AG09319 (cell line): ENCODE results near the gene MATN4.
A peak's percentile ranks its signal among the peaks of the same experiment; 100 is the strongest.

Experiments used
- DNase-seq: peaks from one replicate; pipeline ENCODE4 v3.0.0-alpha.2; 2010; ENCODE audit warnings: low read depth; ENCODE audit errors: extremely low read depth
- TF ChIP-seq, protein P1 (sequence below): IDR thresholded peaks from 2 replicates; pipeline ENCODE4 v1.5.1; 2011; ENCODE audit warnings: low read depth, mild to moderate bottlenecking, inconsistent platforms, low read length, moderate library complexity

MATN4 gene

DNA sequence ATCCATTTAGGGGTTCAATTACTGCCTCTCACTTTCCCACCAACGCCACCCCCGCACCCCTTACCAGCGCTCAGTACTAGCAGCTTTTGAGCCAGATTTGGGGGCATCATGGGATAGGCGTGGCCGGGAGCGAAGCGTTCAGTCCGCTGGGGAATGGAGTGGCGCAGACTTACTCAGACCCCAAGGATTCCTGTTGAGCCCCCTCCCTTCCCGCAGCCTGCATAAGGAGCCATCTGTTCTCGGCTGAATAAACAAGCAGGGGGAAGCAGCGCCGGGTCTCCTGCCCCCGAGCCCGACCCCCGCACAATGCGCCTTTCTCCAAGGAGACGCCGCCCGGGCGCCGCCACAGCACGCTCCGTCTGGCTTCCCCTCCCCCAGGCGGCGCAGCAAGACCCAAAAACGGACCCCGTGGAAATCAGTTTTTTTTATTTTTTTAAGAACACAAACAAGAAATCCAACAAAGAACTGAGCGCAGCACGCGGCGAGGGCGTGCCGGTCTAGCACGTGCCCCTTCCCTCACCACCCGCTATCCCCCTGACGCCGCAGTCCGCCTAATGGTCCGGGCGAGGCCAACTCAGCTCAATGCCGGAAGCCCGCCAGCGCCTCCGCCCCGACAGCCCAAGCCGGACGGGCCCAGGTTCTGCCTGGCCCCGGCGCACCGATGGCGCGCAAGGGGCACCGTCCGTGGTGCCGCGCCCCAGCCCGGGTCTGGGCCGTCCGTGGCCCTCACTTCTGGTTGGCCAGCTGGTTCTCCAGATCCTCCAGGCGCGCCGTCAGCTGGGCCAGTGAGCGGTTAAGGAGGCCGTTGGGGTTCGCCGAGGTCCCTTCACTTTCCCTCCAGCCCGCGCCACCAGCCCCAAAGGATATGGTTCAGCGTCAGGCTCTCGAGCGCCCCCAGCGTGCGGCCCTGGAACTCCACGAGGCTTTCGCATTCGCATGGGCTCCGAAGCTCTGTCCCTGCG is 14.8 kb downstream of the MATN4 start:
- DNase-seq: peak; percentile 20

DNA sequence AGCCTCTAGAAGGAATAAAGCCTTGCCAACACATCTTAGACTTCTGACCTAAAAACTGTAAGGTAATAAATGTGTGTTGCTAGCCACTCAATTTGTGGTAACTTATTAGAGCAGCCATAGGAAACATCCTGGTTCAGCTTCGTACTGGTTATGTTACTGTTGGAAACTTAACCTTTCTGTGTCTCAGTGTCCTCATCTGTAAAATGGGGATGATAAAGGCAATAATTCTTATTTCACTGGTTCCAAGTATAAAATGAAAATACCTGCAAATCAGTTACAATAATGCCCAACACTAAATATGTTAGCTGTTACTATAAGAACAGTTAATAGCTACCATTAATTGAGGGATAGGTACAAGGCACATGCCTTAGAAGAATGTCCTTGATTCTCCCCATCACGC is 15.8 kb downstream of the MATN4 start:
- TF ChIP-seq, protein P1, sequence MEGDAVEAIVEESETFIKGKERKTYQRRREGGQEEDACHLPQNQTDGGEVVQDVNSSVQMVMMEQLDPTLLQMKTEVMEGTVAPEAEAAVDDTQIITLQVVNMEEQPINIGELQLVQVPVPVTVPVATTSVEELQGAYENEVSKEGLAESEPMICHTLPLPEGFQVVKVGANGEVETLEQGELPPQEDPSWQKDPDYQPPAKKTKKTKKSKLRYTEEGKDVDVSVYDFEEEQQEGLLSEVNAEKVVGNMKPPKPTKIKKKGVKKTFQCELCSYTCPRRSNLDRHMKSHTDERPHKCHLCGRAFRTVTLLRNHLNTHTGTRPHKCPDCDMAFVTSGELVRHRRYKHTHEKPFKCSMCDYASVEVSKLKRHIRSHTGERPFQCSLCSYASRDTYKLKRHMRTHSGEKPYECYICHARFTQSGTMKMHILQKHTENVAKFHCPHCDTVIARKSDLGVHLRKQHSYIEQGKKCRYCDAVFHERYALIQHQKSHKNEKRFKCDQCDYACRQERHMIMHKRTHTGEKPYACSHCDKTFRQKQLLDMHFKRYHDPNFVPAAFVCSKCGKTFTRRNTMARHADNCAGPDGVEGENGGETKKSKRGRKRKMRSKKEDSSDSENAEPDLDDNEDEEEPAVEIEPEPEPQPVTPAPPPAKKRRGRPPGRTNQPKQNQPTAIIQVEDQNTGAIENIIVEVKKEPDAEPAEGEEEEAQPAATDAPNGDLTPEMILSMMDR: no peak
- no peak for DNase-seq

More for the DNA sequence above, 14.8 kb downstream of the MATN4 start:
- TF ChIP-seq, protein P1: peak; percentile 96

DNA sequence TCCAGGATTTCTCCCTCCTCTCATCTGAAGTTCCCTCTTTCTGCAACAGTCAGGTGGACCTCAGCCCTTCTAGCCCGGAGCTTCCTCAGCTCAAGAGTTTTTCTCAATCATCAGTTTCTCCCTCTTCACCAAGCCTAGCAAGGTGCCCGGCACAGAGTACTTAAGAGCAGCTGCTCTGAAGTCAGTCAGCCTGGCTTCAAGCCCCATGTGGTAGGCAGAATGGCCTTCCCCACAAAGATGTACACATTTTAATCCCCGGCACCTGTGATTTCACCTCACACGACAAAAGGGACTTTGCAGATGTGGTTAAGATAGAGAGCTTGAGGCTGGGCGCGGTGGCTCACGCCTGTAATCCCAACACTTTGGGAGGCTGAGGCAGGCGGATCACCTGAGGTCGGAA is 16.6 kb downstream of the MATN4 start:
- TF ChIP-seq, protein P1: no peak
- no peak for DNase-seq

DNA sequence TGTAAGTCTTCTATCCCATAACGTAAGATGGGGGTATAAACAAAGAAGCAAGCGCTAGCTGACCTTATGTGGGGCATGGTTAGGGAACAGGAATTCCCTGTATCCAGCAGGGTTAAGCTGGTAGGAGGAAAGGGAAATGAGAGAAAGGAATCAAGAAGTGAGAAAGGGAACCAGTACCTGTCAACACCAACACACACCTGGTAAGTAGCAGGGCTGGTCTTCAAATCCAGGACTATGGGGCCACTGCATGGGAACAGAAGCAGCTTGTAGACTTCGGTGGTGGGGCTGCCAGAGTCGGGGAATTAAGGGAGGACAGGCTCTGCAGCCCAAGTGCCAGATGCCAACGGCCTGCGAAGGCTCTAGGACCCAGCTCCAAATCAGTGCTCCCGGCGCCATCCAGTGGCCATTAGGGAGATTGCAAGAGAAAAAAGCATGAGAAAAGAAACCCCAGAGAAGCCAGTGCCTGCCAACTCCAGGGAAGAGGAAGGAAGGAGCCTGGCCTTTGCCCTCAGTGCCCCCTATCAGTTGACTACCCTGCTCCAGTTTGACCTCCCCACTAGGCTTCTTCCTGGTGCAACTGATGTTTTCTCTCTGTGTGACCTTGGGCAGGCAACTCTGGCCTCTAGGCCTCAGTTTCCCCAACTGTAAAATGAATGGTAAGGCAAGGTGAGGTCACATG is 17.3 kb downstream of the MATN4 start:
- TF ChIP-seq, protein P1: peak; percentile 92
- DNase-seq: peak; percentile 32

DNA sequence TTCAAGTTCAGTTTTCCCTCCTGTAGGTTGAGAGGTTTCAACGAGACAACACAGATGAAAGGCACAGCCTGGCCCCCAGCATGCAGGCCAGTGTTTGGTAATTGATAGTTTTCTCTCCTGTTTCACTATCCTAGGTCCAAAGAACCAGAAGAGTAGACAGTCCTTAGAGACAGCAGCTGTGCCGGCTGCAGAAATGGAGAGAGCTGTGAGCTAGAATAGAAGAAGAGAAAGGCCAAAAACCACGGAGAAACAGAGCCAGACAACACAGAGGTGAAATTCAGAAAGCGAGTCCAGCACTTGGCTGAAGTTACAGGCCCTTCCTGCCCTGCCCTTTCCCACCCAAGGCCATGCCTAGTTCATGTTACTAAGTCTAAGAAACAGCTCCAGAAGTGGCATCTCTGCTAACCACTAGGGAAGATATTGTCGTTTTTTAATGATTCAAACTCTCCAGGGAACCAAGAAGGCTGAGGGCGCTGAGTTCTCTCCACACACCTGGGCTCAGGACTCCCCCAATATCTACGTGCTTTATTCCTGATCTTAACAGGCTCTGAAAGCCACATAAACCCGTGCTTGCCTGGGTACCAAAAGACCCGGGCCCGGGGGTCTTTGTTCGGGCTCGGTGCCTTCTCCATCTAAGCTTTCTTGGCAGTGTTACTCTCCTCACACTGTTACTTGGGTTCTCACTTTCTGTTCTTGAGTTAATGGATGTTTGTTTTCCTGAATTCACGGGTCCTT is 18.0 kb downstream of the MATN4 start:
- TF ChIP-seq, protein P1: no peak
- no peak for DNase-seq

DNA sequence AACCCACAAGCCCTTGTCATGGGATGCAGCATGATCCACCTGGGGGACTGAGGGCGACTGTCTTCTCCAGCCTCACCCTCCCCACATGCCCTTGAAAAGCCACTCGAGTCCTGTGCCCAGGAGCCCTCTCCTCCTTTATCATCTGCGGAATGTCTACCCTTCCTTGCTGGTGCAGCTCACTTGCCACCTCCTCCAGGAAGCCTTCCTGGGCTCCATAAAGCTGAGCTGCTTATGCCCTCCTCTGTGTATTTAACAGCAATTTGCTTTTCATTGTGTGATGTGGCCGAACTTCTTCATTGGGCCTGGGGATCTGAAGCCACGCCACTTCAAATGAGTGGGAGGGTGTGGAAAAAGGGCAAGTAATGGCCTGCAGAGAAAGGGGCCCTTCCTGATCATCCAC is 19.2 kb downstream of the MATN4 start:
- TF ChIP-seq, protein P1: no peak
- DNase-seq: no peak

DNA sequence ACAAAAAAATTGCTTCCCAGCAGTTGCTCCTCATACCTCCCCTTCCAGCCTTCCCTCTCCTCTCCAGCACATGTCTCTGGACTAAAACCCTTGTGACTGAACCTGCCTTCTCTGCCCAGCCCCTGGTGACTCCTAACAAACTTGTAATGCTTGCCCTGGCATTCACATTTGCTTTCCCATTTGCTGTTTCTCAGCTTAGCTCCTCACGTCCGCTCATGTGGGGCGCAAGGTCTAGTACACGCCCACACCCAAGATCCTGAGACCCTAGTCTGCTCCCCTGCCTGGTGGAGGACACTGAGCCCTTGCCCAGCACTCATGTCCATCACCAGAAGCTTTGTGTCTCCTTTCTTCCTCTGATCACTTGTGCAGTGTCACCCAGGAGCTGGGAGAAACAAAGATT is 19.7 kb downstream of the MATN4 start:
- TF ChIP-seq, protein P1: no peak
- no peak for DNase-seq
